HepG2 (cell line): Measurements from ENCODE around the gene E2F1. TPM values are rescaled to one million over a fixed set of nuclear protein-coding genes. Genes with fewer than 3 reads are reported as not detected.
A peak's percentile ranks its signal among the peaks of the same experiment; 100 is the strongest.

Experiments used
- AGO2 ChIP-seq: fragments of 200-400 bp; formaldehyde crosslinking; optimal IDR thresholded peaks from 2 replicates; pipeline ENCODE3; 2017; ENCODE audit warnings: mild to moderate bottlenecking, low read depth, low read length, moderate library complexity
- CREBL2 ChIP-seq: sonication (generic); formaldehyde crosslinking; IDR thresholded peaks from 2 replicates; pipeline ENCODE4 v1.8.1; 2023; ENCODE audit warnings: missing genetic modification reagents, mild to moderate bottlenecking, borderline replicate concordance
- MAFG ChIP-seq: sonication (generic); formaldehyde crosslinking; IDR thresholded peaks from 2 replicates; pipeline ENCODE4 v1.5.1; 2020; ENCODE audit warnings: mild to moderate bottlenecking, missing genetic modification reagents
- MED13 ChIP-seq: sonication (generic); formaldehyde crosslinking; IDR thresholded peaks from 2 replicates; pipeline ENCODE4 v1.5.0; 2020; ENCODE audit warnings: missing genetic modification reagents
- PATZ1 ChIP-seq: sonication (generic); formaldehyde crosslinking; IDR thresholded peaks from 2 replicates; pipeline ENCODE4 v1.4.0; 2020; ENCODE audit warnings: missing genetic modification reagents
- POLR2A ChIP-seq, 2 experiments: IDR thresholded peaks; 2 replicates each; pipeline ENCODE4 v1.6.1; 2011; ENCODE audit warnings: low read depth in 2 of 2, low read length in 2 of 2, mild to moderate bottlenecking in 1 of 2, moderate library complexity in 1 of 2; ENCODE audit not compliant: insufficient read depth in 1 of 2
- PRDM15 ChIP-seq: sonication (generic); formaldehyde crosslinking; IDR thresholded peaks from 2 replicates; pipeline ENCODE4 v1.4.0; 2020; ENCODE audit warnings: missing genetic modification reagents
- RXRB ChIP-seq: IDR thresholded peaks from 2 replicates; pipeline ENCODE4 v1.6.1; 2016; ENCODE audit warnings: borderline replicate concordance, missing genetic modification reagents, missing compliant biosample characterization
- SNAI1 ChIP-seq: sonication (generic); formaldehyde crosslinking; IDR thresholded peaks from 2 replicates; pipeline ENCODE4 v1.5.0; 2020; ENCODE audit warnings: mild to moderate bottlenecking, missing genetic modification reagents, borderline replicate concordance
- SUZ12 ChIP-seq: fragments of 150-350 bp; IDR thresholded peaks from 2 replicates; pipeline ENCODE4 v1.6.1; 2014; ENCODE audit warnings: low read depth, low read length
- TBX3 ChIP-seq: fragments of 450-650 bp; IDR thresholded peaks from 2 replicates; pipeline ENCODE4 v1.6.1; 2017; ENCODE audit warnings: antibody characterized with exemption, mild to moderate bottlenecking, inconsistent platforms, borderline replicate concordance
- ZBTB42 ChIP-seq: sonication (generic); formaldehyde crosslinking; IDR thresholded peaks from 2 replicates; pipeline ENCODE4 v1.5.0; 2020; ENCODE audit warnings: mild to moderate bottlenecking, missing genetic modification reagents
- ZFP91 ChIP-seq: sonication (generic); formaldehyde crosslinking; IDR thresholded peaks from 2 replicates; pipeline ENCODE4 v1.9.0; 2022; ENCODE audit warnings: missing genetic modification reagents, mild to moderate bottlenecking, borderline replicate concordance
- ZNF18 ChIP-seq: sonication (generic); formaldehyde crosslinking; IDR thresholded peaks from 2 replicates; pipeline ENCODE4 v1.8.0; 2022; ENCODE audit warnings: mild to moderate bottlenecking, missing genetic modification reagents; ENCODE audit not compliant: insufficient replicate concordance
- ZNF253 ChIP-seq: sonication (generic); formaldehyde crosslinking; IDR thresholded peaks from 2 replicates; pipeline ENCODE4 v1.8.0; 2022; ENCODE audit warnings: mild to moderate bottlenecking, missing genetic modification reagents, borderline replicate concordance
- ZNF430 ChIP-seq: sonication (generic); formaldehyde crosslinking; IDR thresholded peaks from 2 replicates; pipeline ENCODE4 v1.9.0; 2021; ENCODE audit warnings: mild to moderate bottlenecking, missing genetic modification reagents
- ZNF451 ChIP-seq: sonication (generic); formaldehyde crosslinking; IDR thresholded peaks from 2 replicates; pipeline ENCODE4 v1.5.0; 2020; ENCODE audit warnings: mild to moderate bottlenecking, missing genetic modification reagents
- polyA plus RNA-seq, 8 experiments: library from polyadenylated mRNA; depleted of rRNA in 3 of 8; stranded (reverse) in 7 of 8; unstranded in 1 of 8; fragments of >200 nt; fragmentation: Illumina TruSeq in 4 of 8; extraction: Trizol in 4 of 8; gene quantifications; 2 replicates each; pipeline versions ENCODE4 v1.2.1 to v1.2.3, GENCODE V29; 2011 to 2016; ENCODE audit warnings: low read depth in 4 of 8, missing spikeins in 1 of 8, mixed read lengths in 1 of 8; ENCODE audit not compliant: insufficient read depth in 1 of 8
- total RNA-seq, 5 experiments: library from RNA; depleted of rRNA; stranded (reverse); fragments of >200 nt; fragmentation: Illumina TruSeq; extraction: Trizol; gene quantifications; 2 replicates each; pipeline ENCODE4 v1.2.3, GENCODE V29; 2016; ENCODE audit warnings: low read depth in 1 of 5

The E2F1 gene
- total and polyA plus RNA-seq, 2 of the 13 experiments (the other 11 are each of a cell fraction or from before 2014, with no cell fraction given) = 25.5 to 39.4 TPM

GRCh38 chr20:33648396-33649004 lies 37.7 kb downstream of the E2F1 start (continued):
- no peak for TF ChIP-seq PRDM15 (CRISPR knock-in tag)
- TF ChIP-seq PATZ1 = 0 out of 2 replicates have a peak, but pooled peaks have one; percentile 15
- peak; percentile 58 for TF ChIP-seq AGO2
- TF ChIP-seq MED13 (CRISPR knock-in tag) = no peak
- TF ChIP-seq ZBTB42 = 0 out of 2 replicates have a peak, but pooled peaks have one; percentile 33
- TF ChIP-seq RXRB (CRISPR knock-in tag) = no peak
- no peak for TF ChIP-seq TBX3
- TF ChIP-seq POLR2A (IDR thresholded peaks at IDR 0.05; ENCODE audit: insufficient read depth in 1 of 2, low read depth in 2 of 2, low read length in 2 of 2) = 0 out of 4 replicates have a peak, but pooled peaks of 1 of the 2 experiments have one; percentile 8
- TF ChIP-seq ZNF253 = no peak
- TF ChIP-seq SUZ12 = no peak
- TF ChIP-seq SNAI1 (CRISPR knock-in tag) = no peak
- TF ChIP-seq ZFP91 (CRISPR knock-in tag) = 0 out of 2 replicates have a peak, but pooled peaks have one; percentile 14
- no peak for TF ChIP-seq ZNF451
- no peak for TF ChIP-seq MAFG (CRISPR knock-in tag)
- TF ChIP-seq ZNF18 = no peak
- no peak; the same call in 1 of the 2 replicates for TF ChIP-seq ZNF430 (CRISPR knock-in tag)
- TF ChIP-seq CREBL2 (CRISPR knock-in tag) = no peak
